HepG2 (cell line): Measurements from ENCODE around the gene FANCG. TPM values are rescaled to one million over a fixed set of nuclear protein-coding genes. Genes with fewer than 3 reads are reported as not detected.
A peak's percentile ranks its signal among the peaks of the same experiment; 100 is the strongest.

ENCODE experiments used
- ATAC-seq: fragments of 200-7000 bp; cut with Tn5 transposase; 3 replicates; pipeline ENCODE4 v1.9.1; 2020; ENCODE audit warnings: mild to moderate bottlenecking, moderate library complexity
- BruUV-seq: library from RNA; stranded (reverse); fragments of 400-500 nt; replicated peaks from 2 replicates; lab custom pipeline; 2021; lab: Mats Ljungman, UMichigan
- CTCF ChIA-PET: fragments of 300-600 bp; formaldehyde crosslinking; extraction: SDS; loops from one replicate; lab custom pipeline; 2021; ENCODE audit warnings: low total read pairs, inconsistent platforms, low intra/inter-chr PET ratio; lab: Yijun Ruan, JAX
- POLR2A ChIA-PET: fragments of 350-600 bp; sonication (Branson Sonifier 250); formaldehyde crosslinking; loops from one replicate; lab custom pipeline; 2020; ENCODE audit warnings: antibody characterized with exemption, inconsistent platforms; lab: Yijun Ruan, JAX
- DNase-seq: peaks from one replicate; pipeline ENCODE4 v3.0.0-alpha.2; 2015; ENCODE audit warnings: low spot score
- FAIRE-seq: peaks from 3 replicates; lab custom pipeline; 2011; peaks lifted over from hg19 to GRCh38; lab: Jason Lieb, UNC
- H2AFZ ChIP-seq: one replicate; pipeline ENCODE4 v1.6.1; 2011; ENCODE audit warnings: low read length, inconsistent platforms
- H3K27ac ChIP-seq: fragments of 300-600 bp; 3 replicates; pipeline ENCODE4 v1.8.0; 2011; ENCODE audit warnings: mixed run types, mild to moderate bottlenecking, mixed read lengths, low read length, inconsistent platforms; ENCODE audit not compliant: insufficient read depth; ENCODE audit errors: extremely low read length
- H3K27me3 ChIP-seq, 2 experiments: fragments of 200-600 bp in 1 of 2; 2 replicates in 1 of 2; 3 replicates in 1 of 2; pipeline versions ENCODE4 v1.6.0 to v1.8.0; 2011; ENCODE audit warnings: low read length in 2 of 2, mild to moderate bottlenecking in 2 of 2, moderate library complexity in 2 of 2, inconsistent platforms in 1 of 2; ENCODE audit not compliant: insufficient read depth in 2 of 2, control insufficient read depth in 1 of 2
- H3K36me3 ChIP-seq, 2 experiments: fragments of 200-600 bp in 1 of 2; replicated peaks in 1 of 2; 2 replicates in 1 of 2; 3 replicates in 1 of 2; pipeline versions ENCODE4 v1.5.1 to v1.8.0; 2011; ENCODE audit warnings: low read length in 2 of 2, inconsistent platforms in 1 of 2; ENCODE audit not compliant: insufficient read depth in 2 of 2, control insufficient read depth in 1 of 2
- H3K4me1 ChIP-seq: 2 replicates; pipeline ENCODE4 v1.5.1; 2012; ENCODE audit warnings: low read length, inconsistent platforms; ENCODE audit not compliant: insufficient read depth
- H3K4me2 ChIP-seq: 2 replicates; pipeline ENCODE4 v1.6.0; 2011; ENCODE audit warnings: low read depth, low read length, inconsistent platforms
- H3K4me3 ChIP-seq, 3 experiments: fragments of 200-600 bp in 1 of 3; sonication (generic), shearing (Covaris generic) in 1 of 3; replicated peaks in 1 of 3; 2 replicates each; pipeline ENCODE4 v1.5.1; 2011 to 2016; ENCODE audit warnings: low read length in 3 of 3, inconsistent platforms in 2 of 3, low read depth in 2 of 3, mild to moderate bottlenecking in 2 of 3, control low read depth in 1 of 3, mixed read lengths in 1 of 3; ENCODE audit not compliant: insufficient read depth in 1 of 3
- H3K79me2 ChIP-seq: one replicate; pipeline ENCODE4 v1.6.1; 2011; ENCODE audit warnings: low read length, inconsistent platforms; ENCODE audit not compliant: insufficient read depth
- H3K9ac ChIP-seq: 2 replicates; pipeline ENCODE4 v1.6.0; 2011; ENCODE audit warnings: mild to moderate bottlenecking, low read depth, low read length, inconsistent platforms; ENCODE audit not compliant: insufficient read depth
- H3K9me3 ChIP-seq: 2 replicates; pipeline ENCODE4 v1.5.1; 2012; ENCODE audit warnings: mild to moderate bottlenecking, low read length
- H4K20me1 ChIP-seq: 2 replicates; pipeline ENCODE4 v1.6.0; 2011; ENCODE audit warnings: inconsistent platforms, mild to moderate bottlenecking, low read length, moderate library complexity; ENCODE audit not compliant: insufficient read depth
- CEBPB ChIP-seq: IDR thresholded peaks from 2 replicates; pipeline ENCODE4 v1.6.1; 2011; ENCODE audit warnings: low read depth, low read length, improper control_type of control experiment, borderline replicate concordance
- ELF1 ChIP-seq: sonication (generic); formaldehyde crosslinking; IDR thresholded peaks from 2 replicates; pipeline ENCODE4 v1.4.0; 2020; ENCODE audit warnings: missing genetic modification reagents
- GATA4 ChIP-seq: sonication (generic); IDR thresholded peaks from 2 replicates; pipeline ENCODE4 v1.6.1; 2016; ENCODE audit warnings: antibody characterized with exemption, low read depth, borderline replicate concordance
- KAT2B ChIP-seq: fragments of 150-350 bp; IDR thresholded peaks from 2 replicates; pipeline ENCODE4 v1.6.1; 2014; ENCODE audit warnings: low read depth, low read length, borderline replicate concordance
- KAT8 ChIP-seq: IDR thresholded peaks from 2 replicates; pipeline ENCODE4 v1.6.1; 2016; ENCODE audit warnings: missing genetic modification reagents, missing compliant biosample characterization
- KLF16 ChIP-seq, 2 experiments: sonication (generic) in 1 of 2; formaldehyde crosslinking in 1 of 2; IDR thresholded peaks; 2 replicates each; pipeline versions ENCODE4 v1.6.1 to v1.8.0; 2016 to 2023; ENCODE audit warnings: missing genetic modification reagents in 2 of 2, missing compliant biosample characterization in 1 of 2
- NR2F2 ChIP-seq: IDR thresholded peaks from 2 replicates; pipeline ENCODE4 v1.6.1; 2012; ENCODE audit warnings: low read depth, inconsistent platforms, borderline replicate concordance
- PAF1 ChIP-seq: IDR thresholded peaks from 2 replicates; pipeline ENCODE4 v1.6.1; 2016; ENCODE audit warnings: missing genetic modification reagents, missing compliant biosample characterization
- RFX5 ChIP-seq: IDR thresholded peaks from 2 replicates; pipeline ENCODE4 v1.6.1; 2011; ENCODE audit warnings: low read depth, low read length, improper control_type of control experiment
- SOX5 ChIP-seq: IDR thresholded peaks from 2 replicates; pipeline ENCODE4 v1.6.1; 2016; ENCODE audit warnings: borderline replicate concordance
- TBX2 ChIP-seq: sonication (generic); formaldehyde crosslinking; IDR thresholded peaks from 2 replicates; pipeline ENCODE4 v1.5.0; 2020; ENCODE audit warnings: missing genetic modification reagents, mild to moderate bottlenecking, borderline replicate concordance
- ZBTB1 ChIP-seq: sonication (generic); formaldehyde crosslinking; IDR thresholded peaks from 2 replicates; pipeline ENCODE4 v1.4.0; 2020; ENCODE audit warnings: missing genetic modification reagents, borderline replicate concordance
- ZEB1 ChIP-seq: IDR thresholded peaks from 2 replicates; pipeline ENCODE4 v1.6.1; 2012; ENCODE audit warnings: mild to moderate bottlenecking, low read depth, inconsistent platforms; ENCODE audit not compliant: insufficient replicate concordance
- ZNF510 ChIP-seq: sonication (generic); formaldehyde crosslinking; IDR thresholded peaks from 2 replicates; pipeline ENCODE4 v1.4.0; 2020; ENCODE audit warnings: low read depth, mild to moderate bottlenecking, missing genetic modification reagents
- ZNF703 ChIP-seq: sonication (generic); formaldehyde crosslinking; IDR thresholded peaks from 2 replicates; pipeline ENCODE4 v1.5.1; 2020; ENCODE audit warnings: missing genetic modification reagents, mild to moderate bottlenecking, moderate library complexity, borderline replicate concordance
- ZSCAN29 ChIP-seq: sonication (generic); formaldehyde crosslinking; conservative IDR thresholded peaks from 2 replicates; pipeline ENCODE4 v1.4.0; 2020; ENCODE audit warnings: mild to moderate bottlenecking, missing genetic modification reagents
- WGBS: methylation state at CpG from one replicate; pipeline ENCODE4 v1.1.6; 2017; ENCODE audit warnings: low lambda C conversion rate; 5-methylcytosine and 5-hydroxymethylcytosine counted together
- in situ Hi-C: cut with HindIII; loops from 2 replicates; pipeline ENCODE4 v1.10.0; 2017; ENCODE audit warnings: low pct_unique_long_range_greater_than_20kb; ENCODE audit not compliant: extremely low pct_ligation_motif_present
- intact Hi-C: fragments of 100-400 bp; cut with micrococcal nuclease; formaldehyde crosslinking; loops from one replicate; pipeline ENCODE4 v1.10.0; 2022; ENCODE audit not compliant: unreplicated experiment
- polyA plus RNA-seq, 8 experiments: library from polyadenylated mRNA; depleted of rRNA in 3 of 8; stranded (reverse) in 7 of 8; unstranded in 1 of 8; fragments of >200 nt; fragmentation: Illumina TruSeq in 4 of 8; extraction: Trizol in 4 of 8; gene quantifications; 2 replicates each; pipeline versions ENCODE4 v1.2.1 to v1.2.3, GENCODE V29; 2011 to 2016; ENCODE audit warnings: low read depth in 4 of 8, missing spikeins in 1 of 8, mixed read lengths in 1 of 8; ENCODE audit not compliant: insufficient read depth in 1 of 8
- total RNA-seq, 5 experiments: library from RNA; depleted of rRNA; stranded (reverse); fragments of >200 nt; fragmentation: Illumina TruSeq; extraction: Trizol; gene quantifications; 2 replicates each; pipeline ENCODE4 v1.2.3, GENCODE V29; 2016; ENCODE audit warnings: low read depth in 1 of 5
- TF ChIP-seq, protein P1 (sequence below): sonication (generic); formaldehyde crosslinking; IDR thresholded peaks from 2 replicates; pipeline ENCODE4 v1.4.0; 2020; ENCODE audit warnings: mild to moderate bottlenecking, missing genetic modification reagents
- TF ChIP-seq, protein P2 (sequence below): sonication (generic); formaldehyde crosslinking; IDR thresholded peaks from 2 replicates; pipeline ENCODE4 v1.8.1; 2023; ENCODE audit warnings: mild to moderate bottlenecking, missing genetic modification reagents, borderline replicate concordance

FANCG gene
- total and polyA plus RNA-seq, 2 of the 13 experiments (the other 11 are each of a cell fraction or from before 2014, with no cell fraction given) = 14.4 to 45.1 TPM

DNA sequence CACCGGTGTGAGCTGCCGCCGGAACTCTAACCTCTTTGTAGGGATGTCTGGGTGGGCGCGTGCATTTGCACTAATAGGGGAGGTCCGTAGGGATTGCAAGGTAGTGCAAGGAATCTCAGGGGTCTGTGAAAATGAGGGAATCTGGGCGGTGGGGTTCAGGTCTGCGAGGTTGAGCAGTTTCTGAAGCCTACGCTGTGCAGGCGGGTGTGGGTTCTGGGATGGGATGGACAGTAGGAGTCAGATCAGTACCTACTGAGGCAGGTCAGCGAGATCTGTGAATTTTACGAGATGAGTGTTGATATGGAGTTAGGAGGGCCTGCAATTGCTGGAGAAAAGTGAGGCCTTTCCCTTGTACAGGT, 36.8 kb upstream of the FANCG start (continued):
- no peak for TF ChIP-seq ZEB1
- TF ChIP-seq, protein P1, sequence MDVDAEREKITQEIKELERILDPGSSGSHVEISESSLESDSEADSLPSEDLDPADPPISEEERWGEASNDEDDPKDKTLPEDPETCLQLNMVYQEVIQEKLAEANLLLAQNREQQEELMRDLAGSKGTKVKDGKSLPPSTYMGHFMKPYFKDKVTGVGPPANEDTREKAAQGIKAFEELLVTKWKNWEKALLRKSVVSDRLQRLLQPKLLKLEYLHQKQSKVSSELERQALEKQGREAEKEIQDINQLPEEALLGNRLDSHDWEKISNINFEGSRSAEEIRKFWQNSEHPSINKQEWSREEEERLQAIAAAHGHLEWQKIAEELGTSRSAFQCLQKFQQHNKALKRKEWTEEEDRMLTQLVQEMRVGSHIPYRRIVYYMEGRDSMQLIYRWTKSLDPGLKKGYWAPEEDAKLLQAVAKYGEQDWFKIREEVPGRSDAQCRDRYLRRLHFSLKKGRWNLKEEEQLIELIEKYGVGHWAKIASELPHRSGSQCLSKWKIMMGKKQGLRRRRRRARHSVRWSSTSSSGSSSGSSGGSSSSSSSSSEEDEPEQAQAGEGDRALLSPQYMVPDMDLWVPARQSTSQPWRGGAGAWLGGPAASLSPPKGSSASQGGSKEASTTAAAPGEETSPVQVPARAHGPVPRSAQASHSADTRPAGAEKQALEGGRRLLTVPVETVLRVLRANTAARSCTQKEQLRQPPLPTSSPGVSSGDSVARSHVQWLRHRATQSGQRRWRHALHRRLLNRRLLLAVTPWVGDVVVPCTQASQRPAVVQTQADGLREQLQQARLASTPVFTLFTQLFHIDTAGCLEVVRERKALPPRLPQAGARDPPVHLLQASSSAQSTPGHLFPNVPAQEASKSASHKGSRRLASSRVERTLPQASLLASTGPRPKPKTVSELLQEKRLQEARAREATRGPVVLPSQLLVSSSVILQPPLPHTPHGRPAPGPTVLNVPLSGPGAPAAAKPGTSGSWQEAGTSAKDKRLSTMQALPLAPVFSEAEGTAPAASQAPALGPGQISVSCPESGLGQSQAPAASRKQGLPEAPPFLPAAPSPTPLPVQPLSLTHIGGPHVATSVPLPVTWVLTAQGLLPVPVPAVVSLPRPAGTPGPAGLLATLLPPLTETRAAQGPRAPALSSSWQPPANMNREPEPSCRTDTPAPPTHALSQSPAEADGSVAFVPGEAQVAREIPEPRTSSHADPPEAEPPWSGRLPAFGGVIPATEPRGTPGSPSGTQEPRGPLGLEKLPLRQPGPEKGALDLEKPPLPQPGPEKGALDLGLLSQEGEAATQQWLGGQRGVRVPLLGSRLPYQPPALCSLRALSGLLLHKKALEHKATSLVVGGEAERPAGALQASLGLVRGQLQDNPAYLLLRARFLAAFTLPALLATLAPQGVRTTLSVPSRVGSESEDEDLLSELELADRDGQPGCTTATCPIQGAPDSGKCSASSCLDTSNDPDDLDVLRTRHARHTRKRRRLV = no peak
- no peak for TF ChIP-seq CEBPB
- TF ChIP-seq ELF1 = no peak

DNA sequence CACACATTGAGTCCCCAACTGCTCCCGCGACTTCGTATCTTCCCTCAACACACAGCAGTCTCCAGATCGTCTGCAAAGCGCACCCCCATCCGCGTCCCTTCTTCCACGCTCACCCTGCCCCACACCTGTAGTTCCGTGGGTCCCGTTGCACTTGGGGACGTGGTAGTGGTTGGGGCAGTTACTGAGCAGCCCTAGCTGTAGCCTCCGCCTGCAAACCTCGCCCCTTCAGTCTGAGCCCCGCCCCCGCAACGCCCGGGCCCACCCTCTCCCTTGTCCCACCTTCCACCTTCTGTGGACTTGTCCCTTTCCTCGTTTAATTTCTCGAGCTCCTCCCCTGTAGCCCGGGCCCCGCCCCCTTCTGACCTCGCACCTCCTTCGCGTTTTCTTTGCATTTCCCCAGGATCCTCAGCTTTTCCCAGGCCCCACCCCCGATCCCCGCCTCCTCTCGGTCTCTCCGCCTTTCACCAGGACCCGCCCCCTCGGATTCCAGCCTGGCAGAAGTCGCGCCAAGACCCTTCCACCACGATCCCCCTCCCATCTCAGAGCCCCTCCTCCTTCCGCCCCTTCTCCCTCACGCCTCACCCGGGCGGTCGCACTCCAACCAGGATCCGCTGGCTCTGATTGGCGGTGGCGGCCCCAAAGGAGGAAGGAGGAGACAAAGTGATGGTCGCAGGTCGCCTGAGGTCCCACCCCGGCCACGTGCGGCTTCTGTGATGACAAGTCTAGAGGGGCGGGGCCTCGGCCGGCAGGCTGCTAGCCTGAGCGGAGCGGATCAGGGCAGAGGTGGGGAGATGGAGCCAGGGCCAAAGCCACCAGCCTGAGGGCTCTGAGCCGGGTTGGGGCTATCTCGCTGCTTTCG, 36.2 kb upstream of the FANCG start, which contains the start of gene ATOSB:
Gene ATOSB (minus strand): TSS at position 183 of the 859 bp plus-strand sequence. CDS start 7,588 bp downstream, outside the sequence.
- intact Hi-C loops (loop anchor here (1.0 to 5.0 kb wide), 3 partner anchors 142 to 361 kb away; no protein-coding TSS in a partner anchor), in situ Hi-C loops (loop anchor here (5.0 to 10.0 kb wide), 3 partner anchors 141 to 539 kb away; partner anchors contain the start of genes CCDC107, RMRP and SIT1)
- peak; percentile 80 for ATAC-seq
- Histone ChIP-seq H3K9me3 (no peaks in the 10 kb centered on the region), H4K20me1 (no peaks in the 10 kb centered on the region), H3K4me3 (peak within 1 kb of the TSS; percentile 78 to 96 (median 79)), H3K9ac (peak within 1 kb of the TSS; percentile 62), H3K27me3 (no peaks in the 10 kb centered on the region; a peak in 1 of 5 replicates), H3K79me2 (no peaks in the 10 kb centered on the region), H3K4me1 (peaks cover 35% of the 10 kb centered on the region), H3K4me2 (peak within 1 kb of the TSS; percentile 100), H3K36me3 (no peaks in the 10 kb centered on the region), H3K27ac (peak within 1 kb of the TSS; percentile 56), H2AFZ (peak within 1 kb of the TSS; percentile 48)
- WGBS = 1% methylated on average over 40 of the region's 54 CpGs
- peak; percentile 90 for DNase-seq
- no TSS peak for BruUV-seq
- CTCF ChIA-PET = interaction anchor here (2.2 to 2.9 kb wide), 2 partner anchors 143 to 362 kb away, joined by 14 to 40 read pairs; no protein-coding TSS in a partner anchor
- FAIRE-seq = peak; percentile 73
- POLR2A ChIA-PET = interaction anchor here (0.8 to 2.9 kb wide), 9 partner anchors 13 to 307 kb away, joined by 3 to 34 read pairs (median 7); partner anchors contain the start of genes FANCG, PIGO, STOML2 and UNC13B
- TF ChIP-seq TBX2 (CRISPR knock-in tag) = peak; percentile 72
- no peak for TF ChIP-seq ZNF510 (CRISPR knock-in tag)
- TF ChIP-seq, protein P2, sequence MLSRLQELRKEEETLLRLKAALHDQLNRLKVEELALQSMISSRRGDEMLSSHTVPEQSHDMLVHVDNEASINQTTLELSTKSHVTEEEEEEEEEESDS = no peak
- TF ChIP-seq GATA4 = no peak
- TF ChIP-seq ZSCAN29 (CRISPR knock-in tag) = no peak
- no peak for TF ChIP-seq SOX5 (CRISPR knock-in tag)
- TF ChIP-seq RFX5 = no peak
- 0 out of 4 replicates have a peak, but pooled peaks of 1 of the 2 experiments have one; percentile 28 for TF ChIP-seq KLF16 (CRISPR knock-in tag; IDR thresholded peaks at IDR 0.05)
- no peak for TF ChIP-seq ZBTB1 (CRISPR knock-in tag)
- no peak for TF ChIP-seq NR2F2
- no peak for TF ChIP-seq ZNF703 (CRISPR knock-in tag)
- 0 out of 2 replicates have a peak, but pooled peaks have one; percentile 0 for TF ChIP-seq KAT8 (CRISPR knock-in tag)
- no peak for TF ChIP-seq KAT2B
- no peak for TF ChIP-seq PAF1
